Measurements from ENCODE around the gene CD300E.

Gene CD300E

GRCh38 chr17:74642995-74643394 lies 19.5 kb upstream of the CD300E start:
- no peak for TF ChIP-seq GATA2 (IDR thresholded peaks at IDR 0.05; ENCODE audit: low read depth, low read length)
- TF ChIP-seq GATA3 (IDR thresholded peaks at IDR 0.05; ENCODE audit: low read depth, low read length), result no peak

- no peak for TF ChIP-seq GATA2 (IDR thresholded peaks at IDR 0.05; ENCODE audit: low read depth, low read length)
- TF ChIP-seq GATA3 (IDR thresholded peaks at IDR 0.05; ENCODE audit: low read depth, low read length), result no peak
Measured at GRCh38 chr17:74642556-74642955, 19.0 kb upstream of the CD300E start.

- TF ChIP-seq GATA3 (IDR thresholded peaks at IDR 0.05; ENCODE audit: low read depth, low read length) (no peak), GATA2 (IDR thresholded peaks at IDR 0.05; ENCODE audit: low read depth, low read length) (no peak)
Measured at GRCh38 chr17:74641958-74642298, 18.4 kb upstream of the CD300E start.

- TF ChIP-seq GATA2 (IDR thresholded peaks at IDR 0.05; ENCODE audit: low read depth, low read length) (no peak), GATA3 (IDR thresholded peaks at IDR 0.05; ENCODE audit: low read depth, low read length) (no peak)
Measured at GRCh38 chr17:74641224-74641957, 17.9 kb upstream of the CD300E start.

GRCh38 chr17:74639704-74640151 lies 16.2 kb upstream of the CD300E start:
- no peak for TF ChIP-seq GATA2 (IDR thresholded peaks at IDR 0.05; ENCODE audit: low read depth, low read length)
- no peak for TF ChIP-seq GATA3 (IDR thresholded peaks at IDR 0.05; ENCODE audit: low read depth, low read length)

- no peak for TF ChIP-seq GATA2 (IDR thresholded peaks at IDR 0.05; ENCODE audit: low read depth, low read length)
- no peak for TF ChIP-seq GATA3 (IDR thresholded peaks at IDR 0.05; ENCODE audit: low read depth, low read length)
Measured at GRCh38 chr17:74637926-74638325, 14.4 kb upstream of the CD300E start.

GRCh38 chr17:74637265-74637664 lies 13.7 kb upstream of the CD300E start:
- TF ChIP-seq GATA3 (IDR thresholded peaks at IDR 0.05; ENCODE audit: low read depth, low read length) (no peak), GATA2 (IDR thresholded peaks at IDR 0.05; ENCODE audit: low read depth, low read length) (no peak)

GRCh38 chr17:74635418-74635817 lies 11.9 kb upstream of the CD300E start:
- TF ChIP-seq GATA3 (IDR thresholded peaks at IDR 0.05; ENCODE audit: low read depth, low read length), result no peak

- no peak for TF ChIP-seq GATA2 (IDR thresholded peaks at IDR 0.05; ENCODE audit: low read depth, low read length)
- no peak for TF ChIP-seq GATA3 (IDR thresholded peaks at IDR 0.05; ENCODE audit: low read depth, low read length)
Measured at GRCh38 chr17:74633326-74633725, 9.8 kb upstream of the CD300E start.

GRCh38 chr17:74632617-74633016 lies 9.1 kb upstream of the CD300E start:
- TF ChIP-seq GATA3 (IDR thresholded peaks at IDR 0.05; ENCODE audit: low read depth, low read length) (no peak), GATA2 (IDR thresholded peaks at IDR 0.05; ENCODE audit: low read depth, low read length) (no peak)

GRCh38 chr17:74631468-74632450 lies 8.2 kb upstream of the CD300E start:
- TF ChIP-seq GATA2 (IDR thresholded peaks at IDR 0.05; ENCODE audit: low read depth, low read length) (no peak), GATA3 (IDR thresholded peaks at IDR 0.05; ENCODE audit: low read depth, low read length) (no peak)

GRCh38 chr17:74625661-74626060 lies 2.1 kb upstream of the CD300E start:
- TF ChIP-seq GATA3 (IDR thresholded peaks at IDR 0.05; ENCODE audit: low read depth, low read length) (no peak), GATA2 (IDR thresholded peaks at IDR 0.05; ENCODE audit: low read depth, low read length) (no peak)

- TF ChIP-seq GATA3 (IDR thresholded peaks at IDR 0.05; ENCODE audit: low read depth, low read length), result no peak
- no peak for TF ChIP-seq GATA2 (IDR thresholded peaks at IDR 0.05; ENCODE audit: low read depth, low read length)
Measured at GRCh38 chr17:74624131-74624530, 593 bp upstream of the CD300E start.

GRCh38 chr17:74619077-74619673 lies 4.4 kb downstream of the CD300E start:
- TF ChIP-seq GATA2 (IDR thresholded peaks at IDR 0.05; ENCODE audit: low read depth, low read length) (no peak), GATA3 (IDR thresholded peaks at IDR 0.05; ENCODE audit: low read depth, low read length) (no peak)

Data from SH-SY5Y (cell line).